Central memory CD8-positive, alpha-beta T cell (primary cell): Measurements from ENCODE around the gene DCAF15.
A peak's percentile ranks its signal among the peaks of the same experiment; 100 is the strongest.

ENCODE experiments used
- ATAC-seq: fragments of 150-1000 bp; cut with Tn5 transposase; replicated peaks from 2 replicates; pipeline ENCODE4 v1.10.0; 2022; ENCODE audit warnings: mild to moderate bottlenecking, moderate FRiP score, moderate number of reproducible peaks; ENCODE audit not compliant: poor library complexity, severe bottlenecking; ENCODE audit errors: extremely low read depth
- DNase-seq, 2 donors: peaks; one replicate each; pipeline ENCODE4 v3.0.0; 2021; ENCODE audit warnings: low spot score in 2 of 2
- H3K27ac Mint-ChIP-seq: one replicate; pipeline ENCODE4 v1.8.0; 2022; ENCODE audit warnings: low read depth, mild to moderate bottlenecking, moderate library complexity, mixed read lengths
- H3K27me3 Mint-ChIP-seq: one replicate; pipeline ENCODE4 v1.8.0; 2022; ENCODE audit warnings: mixed read lengths
- H3K36me3 Mint-ChIP-seq: one replicate; pipeline ENCODE4 v1.8.0; 2022; ENCODE audit warnings: mild to moderate bottlenecking, moderate library complexity, mixed read lengths; ENCODE audit not compliant: insufficient read depth
- H3K4me1 Mint-ChIP-seq: one replicate; pipeline ENCODE4 v1.8.0; 2022; ENCODE audit warnings: mixed read lengths
- H3K4me3 Mint-ChIP-seq: one replicate; pipeline ENCODE4 v1.8.0; 2022; ENCODE audit warnings: mild to moderate bottlenecking, moderate library complexity, mixed read lengths
- H3K9me3 Mint-ChIP-seq: one replicate; pipeline ENCODE4 v1.8.0; 2022; ENCODE audit warnings: mixed read lengths

Gene DCAF15

DNA sequence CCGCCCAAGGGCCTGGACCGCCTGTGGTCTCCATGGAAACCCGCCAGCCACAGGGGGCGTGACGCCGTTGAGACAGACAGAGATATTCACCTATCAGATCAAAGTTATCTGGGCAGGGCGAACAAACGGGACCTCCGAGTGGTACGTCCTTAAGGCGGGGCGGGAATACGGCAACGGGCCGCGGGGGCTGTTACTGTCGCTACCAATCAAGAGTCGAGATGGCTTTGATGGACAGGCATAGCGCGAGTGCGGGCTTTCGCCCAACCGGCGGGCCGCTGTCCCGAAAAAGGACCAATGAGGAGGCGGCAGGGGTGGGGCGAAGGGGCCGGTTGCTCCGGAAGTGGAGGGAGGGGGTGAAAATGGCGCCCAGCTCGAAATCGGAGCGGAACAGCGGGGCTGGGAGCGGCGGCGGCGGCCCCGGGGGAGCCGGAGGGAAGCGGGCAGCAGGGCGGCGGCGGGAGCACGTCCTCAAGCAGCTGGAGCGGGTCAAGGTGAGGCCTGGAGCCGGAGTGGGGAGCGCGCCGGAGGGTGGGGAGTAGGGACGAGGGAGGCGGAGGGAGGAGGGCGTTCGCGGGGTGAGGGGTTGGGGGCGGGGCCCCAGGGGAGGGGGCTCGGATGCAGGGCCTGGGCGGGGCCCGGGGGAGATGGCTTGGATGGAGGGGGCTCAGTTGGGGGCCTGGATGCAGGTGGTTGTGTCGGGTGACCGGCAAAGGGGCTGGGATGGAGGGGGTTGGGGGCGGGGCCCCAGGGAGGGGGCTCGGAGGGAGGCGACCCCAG is at the start of gene DCAF15:
TSS of gene DCAF15 (plus strand) at position 356 of the 777 bp plus-strand sequence. CDS start at position 360, 4 bp downstream.
- Mint-ChIP-seq H3K9me3 (no peaks in the 10 kb centered on the region), H3K27me3 (no peaks in the 10 kb centered on the region), H3K4me3 (peak within 1 kb of the TSS; percentile 97), H3K36me3 (peaks cover 15% of the 10 kb centered on the region), H3K4me1 (peaks cover 23% of the 10 kb centered on the region), H3K27ac (peak within 1 kb of the TSS; percentile 97)
- peak; percentile 99 for ATAC-seq
- DNase-seq = peak; percentile 95 to 99

GRCh38 chr19:13902993-13903555 is 49.2 kb upstream of the DCAF15 start:
- Mint-ChIP-seq H3K36me3 (peaks cover 2% of the 10 kb centered on the region), H3K4me1 (peaks cover 12% of the 10 kb centered on the region), H3K27ac (no peak overlapping the region), H3K4me3 (no peak overlapping the region), H3K27me3 (no peaks in the 10 kb centered on the region), H3K9me3 (no peaks in the 10 kb centered on the region)
- ATAC-seq (no peak), DNase-seq (no peak)

- ATAC-seq (peak; percentile 99), DNase-seq (peak; percentile 87 to 90)
- Mint-ChIP-seq H3K27me3 (no peaks in the 10 kb centered on the region), H3K36me3 (peaks cover 12% of the 10 kb centered on the region), H3K4me3 (peak within 1 kb of the TSS; percentile 84), H3K27ac (peak within 1 kb of the TSS; percentile 84), H3K4me1 (peaks cover 12% of the 10 kb centered on the region), H3K9me3 (no peaks in the 10 kb centered on the region)
Measured at GRCh38 chr19:13905634-13906520, 46.4 kb upstream of the DCAF15 start, which contains the start of the genes BRME1 and CC2D1A. Gene BRME1, minus strand, starts transcription at chr19:13906117. Its CDS starts 1,225 bp downstream, at chr19:13904892. Gene CC2D1A, plus strand, starts transcription at chr19:13906201. Its CDS starts 241 bp downstream, at chr19:13906442.

DNA sequence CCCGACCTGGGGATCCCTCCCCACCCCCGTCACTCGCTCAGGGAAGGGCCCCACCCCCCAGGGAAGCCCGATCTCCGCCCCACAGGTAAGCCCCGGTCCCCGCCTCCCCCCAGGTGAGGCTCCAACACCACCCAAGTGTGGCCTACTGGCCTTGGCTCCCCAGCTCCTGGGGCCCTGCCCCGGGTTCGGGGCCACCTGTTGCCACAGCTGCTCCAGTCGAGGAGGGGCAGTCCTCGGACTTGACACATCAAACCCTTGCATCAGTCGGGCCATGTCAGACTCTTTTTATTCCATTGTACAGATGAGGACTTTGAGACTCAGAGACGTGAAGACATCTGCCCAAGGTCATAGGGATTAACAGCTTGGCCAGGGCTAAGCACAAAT is 45.8 kb upstream of the DCAF15 start:
- Mint-ChIP-seq H3K36me3 (peaks cover 19% of the 10 kb centered on the region), H3K9me3 (no peaks in the 10 kb centered on the region), H3K4me1 (peaks cover 12% of the 10 kb centered on the region), H3K27me3 (no peaks in the 10 kb centered on the region), H3K4me3 (peak overlapping the region; percentile 84), H3K27ac (peak overlapping the region; percentile 46)
- no peak for DNase-seq
- peak; percentile 37 for ATAC-seq

DNA sequence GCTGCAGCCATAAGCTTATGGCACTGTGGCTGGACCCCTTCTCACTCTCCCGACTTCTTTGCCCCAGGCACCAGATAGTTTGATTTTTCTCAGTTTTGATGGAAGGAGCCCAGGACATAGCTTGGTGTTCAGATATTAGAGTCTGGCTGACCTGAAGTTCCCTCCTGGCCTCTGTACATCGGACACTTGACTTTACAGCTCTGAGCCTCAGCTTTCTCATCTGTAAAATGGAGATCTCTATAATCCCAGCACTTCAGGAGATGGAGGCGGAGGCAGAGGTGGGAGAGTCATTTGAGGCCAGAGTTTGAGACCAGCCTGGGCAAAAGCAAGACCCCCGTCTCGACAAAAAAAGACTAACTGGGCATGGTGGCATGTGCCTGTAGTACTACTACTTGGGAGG is 45.4 kb upstream of the DCAF15 start:
- Mint-ChIP-seq H3K4me3 (peak overlapping the region; percentile 84), H3K9me3 (no peaks in the 10 kb centered on the region), H3K27me3 (no peaks in the 10 kb centered on the region), H3K36me3 (peaks cover 22% of the 10 kb centered on the region), H3K4me1 (peaks cover 12% of the 10 kb centered on the region), H3K27ac (peak overlapping the region; percentile 46)
- ATAC-seq (no peak), DNase-seq (no peak)

- Mint-ChIP-seq H3K4me3 (no peak overlapping the region), H3K27ac (no peak overlapping the region)
Measured at GRCh38 chr19:13908674-13909073, 43.6 kb upstream of the DCAF15 start.

DNA sequence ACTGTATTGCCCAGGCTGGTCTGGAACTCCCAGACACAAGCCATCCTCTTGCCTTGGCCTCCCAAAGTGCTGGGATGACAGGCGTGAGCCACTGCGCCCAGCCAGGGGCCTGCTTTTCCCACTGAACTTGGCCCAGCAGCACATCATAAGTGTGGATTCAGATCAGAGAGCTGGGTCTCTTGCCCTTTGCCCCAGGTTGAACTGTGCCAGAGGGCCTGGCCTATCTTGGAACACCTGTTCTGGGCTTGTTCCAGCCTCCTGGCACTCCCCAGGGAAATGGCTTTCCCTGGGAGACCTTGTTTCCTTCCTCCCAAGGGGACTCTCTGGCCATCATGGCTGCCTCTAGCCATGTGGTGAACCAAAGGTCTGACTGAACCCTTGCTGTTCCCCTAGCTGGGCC is 42.9 kb upstream of the DCAF15 start:
- H3K4me1 Mint-ChIP-seq = peaks cover 12% of the 10 kb centered on the region
- H3K9me3 Mint-ChIP-seq = no peaks in the 10 kb centered on the region
- H3K36me3 Mint-ChIP-seq = peaks cover 27% of the 10 kb centered on the region
- no peaks in the 10 kb centered on the region for H3K27me3 Mint-ChIP-seq
- DNase-seq (no peak), ATAC-seq (no peak)
- H3K4me3 Mint-ChIP-seq = no peak overlapping the region
- H3K27ac Mint-ChIP-seq = no peak overlapping the region

More at GRCh38 chr19:13908674-13909073, 43.6 kb upstream of the DCAF15 start:
- ATAC-seq = no peak
- Mint-ChIP-seq H3K27me3 (no peaks in the 10 kb centered on the region), H3K9me3 (no peaks in the 10 kb centered on the region), H3K4me1 (peaks cover 12% of the 10 kb centered on the region), H3K36me3 (peaks cover 27% of the 10 kb centered on the region)
- DNase-seq = no peak

DNA sequence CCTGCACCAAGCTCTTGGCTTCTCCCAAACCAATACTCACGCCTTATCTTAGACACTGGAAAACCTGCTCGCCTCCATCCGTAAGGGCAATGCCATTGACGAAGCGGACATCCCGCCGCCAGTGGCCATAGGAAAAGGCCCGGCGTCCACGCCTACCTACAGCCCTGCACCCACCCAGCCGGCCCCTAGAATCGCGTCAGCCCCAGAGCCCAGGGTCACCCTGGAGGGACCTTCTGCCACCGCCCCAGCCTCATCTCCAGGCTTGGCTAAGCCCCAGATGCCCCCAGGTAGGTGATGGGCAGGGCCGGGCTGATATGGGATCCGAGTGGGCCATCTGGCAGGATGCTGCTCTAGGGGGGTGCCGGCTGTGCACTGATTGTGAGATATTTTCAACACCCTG is 39.0 kb upstream of the DCAF15 start:
- Mint-ChIP-seq H3K27ac (no peak overlapping the region), H3K4me3 (no peak overlapping the region), H3K4me1 (no peaks in the 10 kb centered on the region), H3K36me3 (peaks cover 48% of the 10 kb centered on the region), H3K27me3 (no peaks in the 10 kb centered on the region), H3K9me3 (no peaks in the 10 kb centered on the region)
- DNase-seq = no peak
- ATAC-seq = no peak

- H3K27ac Mint-ChIP-seq = no peak overlapping the region
- DNase-seq (no peak), ATAC-seq (no peak)
- no peaks in the 10 kb centered on the region for H3K27me3 Mint-ChIP-seq
- H3K36me3 Mint-ChIP-seq = peaks cover 44% of the 10 kb centered on the region
- no peaks in the 10 kb centered on the region for H3K4me1 Mint-ChIP-seq
- no peaks in the 10 kb centered on the region for H3K9me3 Mint-ChIP-seq
- no peak overlapping the region for H3K4me3 Mint-ChIP-seq
Measured at GRCh38 chr19:13914777-13915176, 37.5 kb upstream of the DCAF15 start.

- Mint-ChIP-seq H3K36me3 (peaks cover 38% of the 10 kb centered on the region), H3K4me3 (no peak overlapping the region), H3K4me1 (peaks cover 4% of the 10 kb centered on the region), H3K9me3 (no peaks in the 10 kb centered on the region), H3K27me3 (no peaks in the 10 kb centered on the region), H3K27ac (no peak overlapping the region)
- DNase-seq = no peak
- no peak for ATAC-seq
Measured at GRCh38 chr19:13917888-13918406, 34.4 kb upstream of the DCAF15 start.

- Mint-ChIP-seq H3K4me1 (peaks cover 4% of the 10 kb centered on the region), H3K36me3 (peaks cover 39% of the 10 kb centered on the region), H3K4me3 (no peak overlapping the region), H3K27ac (no peak overlapping the region), H3K27me3 (no peaks in the 10 kb centered on the region), H3K9me3 (no peaks in the 10 kb centered on the region)
- no peak for ATAC-seq
- no peak for DNase-seq
Measured at GRCh38 chr19:13918726-13919411, 33.4 kb upstream of the DCAF15 start.

DNA sequence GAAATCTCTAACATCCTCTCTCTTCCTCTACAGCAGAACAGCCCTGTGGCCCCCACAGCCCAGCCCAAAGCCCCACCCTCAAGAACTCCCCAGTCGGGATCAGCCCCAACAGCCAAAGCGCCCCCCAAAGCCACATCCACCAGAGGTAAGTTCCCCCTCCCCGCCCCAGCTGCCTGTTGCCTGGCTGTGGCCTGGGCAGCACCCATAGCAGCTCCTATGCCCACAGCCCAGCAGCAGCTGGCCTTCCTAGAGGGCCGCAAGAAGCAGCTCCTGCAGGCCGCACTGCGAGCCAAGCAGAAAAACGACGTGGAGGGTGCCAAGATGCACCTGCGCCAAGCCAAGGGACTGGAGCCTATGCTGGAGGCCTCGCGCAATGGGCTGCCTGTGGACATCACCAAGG is 31.8 kb upstream of the DCAF15 start:
- Mint-ChIP-seq H3K36me3 (peaks cover 30% of the 10 kb centered on the region), H3K4me1 (peaks cover 4% of the 10 kb centered on the region), H3K27me3 (no peaks in the 10 kb centered on the region), H3K27ac (no peak overlapping the region), H3K9me3 (no peaks in the 10 kb centered on the region), H3K4me3 (no peak overlapping the region)
- ATAC-seq (no peak), DNase-seq (no peak)
